ENCODE measurements around the gene TNKS1BP1.

TNKS1BP1 gene

DNA sequence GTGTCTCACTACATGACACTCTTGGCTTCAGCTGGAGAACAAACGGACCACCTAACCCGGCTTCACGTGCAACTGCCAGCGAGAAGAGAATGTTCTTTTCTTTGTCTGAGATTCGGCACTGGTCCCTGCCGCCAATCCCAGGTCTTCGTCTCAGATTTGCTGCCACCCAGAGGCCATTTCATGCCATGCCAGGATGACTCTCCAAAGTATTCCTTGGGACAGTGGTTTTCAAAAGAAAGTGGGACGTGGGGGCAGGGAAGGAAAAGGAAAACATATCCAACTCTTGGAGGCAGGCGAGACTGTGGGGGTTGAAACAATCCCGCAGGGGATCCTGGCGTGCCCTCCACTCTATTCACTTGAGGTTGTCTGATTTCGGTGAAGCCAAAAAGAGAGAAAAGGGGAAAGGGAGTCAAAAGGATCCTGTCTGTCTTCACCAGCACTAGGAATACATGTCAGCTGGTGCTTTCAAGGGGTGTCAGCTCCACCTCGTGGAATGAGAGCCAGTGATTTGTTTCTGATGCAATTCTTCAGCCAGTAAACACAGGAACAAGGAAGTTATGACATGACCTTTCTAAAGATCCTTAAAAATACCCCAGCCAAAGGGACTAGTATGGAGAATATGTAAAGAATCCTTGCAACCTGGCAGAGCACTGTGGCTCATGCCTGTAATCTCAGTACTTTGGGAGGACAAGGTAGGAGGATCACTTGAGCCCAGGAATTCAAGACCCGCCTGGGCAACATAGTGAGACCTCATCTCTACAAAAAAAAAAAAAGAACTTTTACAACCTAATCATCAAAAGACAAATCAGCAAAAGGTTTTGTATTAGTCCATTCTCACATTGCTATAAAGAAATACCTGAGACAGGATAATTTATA is 46.7 kb downstream of the TNKS1BP1 start:
- Histone ChIP-seq H3K27ac (ENCODE audit: low read depth, low read length) (peak overlapping the region; percentile 13), H3K4me1 (ENCODE audit: control insufficient read depth in 1 of 2, insufficient read depth in 2 of 2, low read length in 2 of 2) (peaks cover 19 to 21% of the 10 kb centered on the region in 2 donors), H3K4me3 (ENCODE audit: low read depth in 1 of 2, low read length in 2 of 2) (peak overlapping the region; percentile 12 to 48), H3K9me3 (ENCODE audit: control insufficient read depth in 1 of 2, low read length in 2 of 2) (peaks cover 4 to 8% of the 10 kb centered on the region in 2 donors), H3K9ac (ENCODE audit: low read depth in 1 of 2, low read length in 2 of 2) (peak overlapping the region; percentile 30 to 56), H3K27me3 (ENCODE audit: control insufficient read depth in 1 of 2, insufficient read depth in 2 of 2, low read length in 2 of 2) (no peaks in the 10 kb centered on the region), H3K36me3 (ENCODE audit: control insufficient read depth in 1 of 2, insufficient read depth in 2 of 2, low read length in 2 of 2) (no peaks in the 10 kb centered on the region)

DNA sequence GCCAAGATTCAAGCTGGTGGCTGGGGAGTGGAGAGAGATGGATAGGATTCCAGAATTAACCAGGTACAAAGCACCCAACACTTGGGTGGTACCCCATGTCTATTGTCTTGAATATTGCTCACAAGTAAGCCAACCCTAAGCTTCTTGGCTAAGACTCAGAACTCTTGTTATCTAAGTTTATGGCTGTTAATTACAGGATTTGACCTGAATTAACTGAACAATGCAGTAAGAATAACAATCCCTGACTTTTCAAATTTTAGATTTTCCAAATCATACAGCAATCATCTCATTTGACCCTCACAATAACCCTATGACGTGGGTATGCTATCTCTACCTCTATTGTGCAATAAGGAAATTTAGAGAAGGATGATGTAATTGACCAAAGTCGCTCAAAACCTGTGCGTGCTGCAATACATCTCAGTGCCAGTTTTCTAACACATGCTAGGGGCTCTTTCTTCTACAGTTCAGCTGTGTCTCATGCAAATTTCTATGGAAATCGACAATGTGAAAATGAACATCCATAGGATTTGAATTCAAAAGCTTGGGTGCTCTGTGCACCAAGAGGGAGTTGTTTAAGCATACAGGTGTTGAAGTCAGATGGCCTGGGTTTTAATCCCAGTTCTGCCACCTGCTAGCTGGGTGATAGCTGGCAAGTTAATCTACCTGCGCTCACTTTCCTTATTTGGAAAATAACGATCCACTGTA is 47.6 kb downstream of the TNKS1BP1 start:
- Histone ChIP-seq H3K9me3 (ENCODE audit: control insufficient read depth in 1 of 2, low read length in 2 of 2) (peaks cover 4 to 8% of the 10 kb centered on the region in 2 donors), H3K27ac (ENCODE audit: low read depth, low read length) (peak overlapping the region; percentile 13), H3K9ac (ENCODE audit: low read depth in 1 of 2, low read length in 2 of 2) (peak overlapping the region; percentile 30 to 56), H3K27me3 (ENCODE audit: control insufficient read depth in 1 of 2, insufficient read depth in 2 of 2, low read length in 2 of 2) (no peaks in the 10 kb centered on the region), H3K4me1 (ENCODE audit: control insufficient read depth in 1 of 2, insufficient read depth in 2 of 2, low read length in 2 of 2) (peaks cover 19 to 21% of the 10 kb centered on the region in 2 donors), H3K4me3 (ENCODE audit: low read depth in 1 of 2, low read length in 2 of 2) (peak overlapping the region; percentile 12 to 48), H3K36me3 (ENCODE audit: control insufficient read depth in 1 of 2, insufficient read depth in 2 of 2, low read length in 2 of 2) (no peaks in the 10 kb centered on the region)

DNA sequence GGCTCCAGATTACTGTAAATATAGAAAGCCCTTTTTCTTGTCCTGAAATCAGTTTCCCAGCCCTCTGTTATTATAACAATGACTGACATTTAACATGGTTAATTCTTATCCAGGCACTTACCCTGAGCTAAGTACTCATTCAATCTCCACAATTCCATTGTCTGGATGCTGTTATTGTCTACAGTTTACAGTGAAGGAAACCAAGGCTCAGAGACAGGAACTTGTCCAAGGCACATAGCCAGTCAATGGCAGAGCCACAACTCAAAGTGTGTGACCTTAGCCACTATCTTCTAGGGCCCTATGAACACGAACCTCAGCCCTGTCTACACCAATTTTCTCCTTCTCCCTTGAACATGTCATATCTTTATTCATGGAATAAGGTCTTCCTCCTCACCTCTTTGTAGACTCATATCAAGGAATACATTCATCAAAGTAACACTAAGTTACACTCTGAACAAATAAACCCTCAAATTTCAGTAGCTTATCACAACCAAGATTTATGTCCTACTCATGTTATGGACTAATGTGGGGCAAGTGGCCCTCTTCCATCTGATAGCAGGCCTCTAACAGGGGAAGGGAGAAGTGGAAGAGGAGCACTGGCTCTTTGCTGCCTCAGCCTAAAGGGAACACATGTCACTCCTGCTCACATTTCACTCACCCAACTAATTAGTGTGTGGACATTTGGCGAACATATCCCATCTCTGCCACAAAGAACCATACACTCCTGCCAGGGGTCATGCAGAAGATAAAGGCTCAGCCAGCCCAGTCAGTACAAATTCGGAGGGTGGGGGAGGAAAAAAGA is 48.4 kb downstream of the TNKS1BP1 start:
- H3K4me3 ChIP-seq (ENCODE audit: low read depth in 1 of 2, low read length in 2 of 2), result no peak overlapping the region
- H3K4me1 ChIP-seq (ENCODE audit: control insufficient read depth in 1 of 2, insufficient read depth in 2 of 2, low read length in 2 of 2), result peaks cover 19 to 21% of the 10 kb centered on the region in 2 donors
- H3K27ac ChIP-seq (ENCODE audit: low read depth, low read length), result no peak overlapping the region
- no peak overlapping the region for H3K9ac ChIP-seq (ENCODE audit: low read depth in 1 of 2, low read length in 2 of 2)
- H3K36me3 ChIP-seq (ENCODE audit: control insufficient read depth in 1 of 2, insufficient read depth in 2 of 2, low read length in 2 of 2), result no peaks in the 10 kb centered on the region
- H3K27me3 ChIP-seq (ENCODE audit: control insufficient read depth in 1 of 2, insufficient read depth in 2 of 2, low read length in 2 of 2), result no peaks in the 10 kb centered on the region
- peaks cover 4 to 8% of the 10 kb centered on the region in 2 donors for H3K9me3 ChIP-seq (ENCODE audit: control insufficient read depth in 1 of 2, low read length in 2 of 2)

DNA sequence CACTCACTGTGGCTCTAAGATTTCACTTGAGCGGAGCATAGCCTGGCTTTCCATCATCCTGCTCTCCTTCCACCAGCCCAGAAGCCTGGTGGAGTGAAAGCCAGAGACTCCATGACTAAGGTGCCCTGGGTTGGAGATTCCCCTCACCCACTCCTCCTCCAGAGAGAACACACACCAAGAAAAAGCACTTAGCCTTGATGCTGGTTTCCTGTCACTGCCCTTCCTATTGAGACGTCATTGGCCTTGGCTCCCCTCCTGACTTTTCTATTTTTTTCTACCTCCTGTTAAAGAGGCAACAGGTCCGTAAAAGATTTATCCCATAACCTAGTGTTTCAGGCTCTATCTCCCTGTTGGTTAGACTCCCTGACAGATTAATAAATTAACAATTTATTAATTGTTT is 49.2 kb downstream of the TNKS1BP1 start:
- Histone ChIP-seq H3K9ac (ENCODE audit: low read depth in 1 of 2, low read length in 2 of 2) (no peak overlapping the region), H3K36me3 (ENCODE audit: control insufficient read depth in 1 of 2, insufficient read depth in 2 of 2, low read length in 2 of 2) (no peaks in the 10 kb centered on the region), H3K4me3 (ENCODE audit: low read depth in 1 of 2, low read length in 2 of 2) (no peak overlapping the region), H3K27me3 (ENCODE audit: control insufficient read depth in 1 of 2, insufficient read depth in 2 of 2, low read length in 2 of 2) (no peaks in the 10 kb centered on the region), H3K27ac (ENCODE audit: low read depth, low read length) (no peak overlapping the region), H3K9me3 (ENCODE audit: control insufficient read depth in 1 of 2, low read length in 2 of 2) (peaks cover 4 to 8% of the 10 kb centered on the region in 2 donors), H3K4me1 (ENCODE audit: control insufficient read depth in 1 of 2, insufficient read depth in 2 of 2, low read length in 2 of 2) (peaks cover 19 to 21% of the 10 kb centered on the region in 2 donors)

DNA sequence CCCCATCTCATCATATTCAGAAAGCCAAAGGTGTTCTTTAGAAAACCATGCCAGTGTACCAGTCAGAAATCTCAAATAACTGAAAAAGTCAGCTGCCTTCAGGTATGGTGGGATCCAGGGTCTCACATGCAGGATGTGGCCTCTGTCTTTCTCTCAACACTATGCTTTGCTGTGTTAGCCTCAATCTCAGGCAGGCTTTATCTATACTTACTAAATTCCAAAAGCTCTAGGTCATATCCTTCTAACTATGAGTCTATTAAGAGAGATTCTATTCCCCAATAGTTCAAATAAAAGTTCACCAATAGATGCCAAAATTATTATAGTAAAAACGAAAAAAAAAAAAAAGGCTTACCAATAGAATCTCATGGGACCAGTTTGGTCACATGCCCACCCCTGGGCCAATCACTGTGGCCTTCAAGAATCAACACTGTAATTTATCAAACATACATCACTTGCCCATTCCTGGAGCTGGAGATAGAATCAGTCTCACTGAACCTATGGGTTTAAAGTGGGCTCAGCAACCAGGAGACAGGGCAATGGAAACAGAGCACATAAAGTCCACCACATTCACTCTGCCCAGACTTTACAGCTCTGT is 49.8 kb downstream of the TNKS1BP1 start:
- H3K36me3 ChIP-seq (ENCODE audit: control insufficient read depth in 1 of 2, insufficient read depth in 2 of 2, low read length in 2 of 2), result no peaks in the 10 kb centered on the region
- peaks cover 4 to 8% of the 10 kb centered on the region in 2 donors for H3K9me3 ChIP-seq (ENCODE audit: control insufficient read depth in 1 of 2, low read length in 2 of 2)
- H3K27me3 ChIP-seq (ENCODE audit: control insufficient read depth in 1 of 2, insufficient read depth in 2 of 2, low read length in 2 of 2), result no peaks in the 10 kb centered on the region
- H3K9ac ChIP-seq (ENCODE audit: low read depth in 1 of 2, low read length in 2 of 2), result no peak overlapping the region
- H3K4me1 ChIP-seq (ENCODE audit: control insufficient read depth in 1 of 2, insufficient read depth in 2 of 2, low read length in 2 of 2), result peaks cover 21 to 22% of the 10 kb centered on the region in 2 donors
- H3K4me3 ChIP-seq (ENCODE audit: low read depth in 1 of 2, low read length in 2 of 2), result no peak overlapping the region
- no peak overlapping the region for H3K27ac ChIP-seq (ENCODE audit: low read depth, low read length)

DNA sequence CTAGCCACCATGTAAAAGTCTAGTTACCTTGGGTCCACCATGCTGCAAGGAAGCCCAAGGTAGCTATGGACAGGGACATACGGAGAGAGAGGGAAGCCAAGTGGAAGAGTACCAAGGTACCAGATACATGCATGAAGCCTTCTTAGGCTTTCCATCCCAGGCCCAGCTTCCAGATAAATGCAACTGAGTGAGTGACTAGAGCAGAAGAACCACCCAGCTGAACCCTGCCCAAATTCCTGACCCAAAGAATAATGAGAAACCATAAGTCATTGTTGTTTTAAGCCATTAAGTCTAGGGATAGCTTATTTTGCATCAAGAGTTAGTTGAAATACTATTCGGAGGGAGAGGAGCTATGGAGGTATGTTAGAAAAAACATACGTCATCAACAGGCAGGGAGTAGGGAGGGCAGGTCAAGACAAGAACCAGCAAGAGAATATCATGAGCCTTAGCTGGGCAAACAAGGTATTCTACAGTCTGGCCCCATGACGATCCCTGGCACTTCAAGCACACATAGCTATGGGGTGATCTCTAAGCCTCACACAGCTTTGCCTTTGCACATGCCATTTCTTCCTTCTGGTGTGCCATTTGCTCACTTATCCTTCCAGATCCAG is 51.2 kb downstream of the TNKS1BP1 start:
- Histone ChIP-seq H3K4me1 (ENCODE audit: control insufficient read depth in 1 of 2, insufficient read depth in 2 of 2, low read length in 2 of 2) (peaks cover 31% of the 10 kb centered on the region in 2 donors), H3K9ac (ENCODE audit: low read depth in 1 of 2, low read length in 2 of 2) (no peak overlapping the region), H3K9me3 (ENCODE audit: control insufficient read depth in 1 of 2, low read length in 2 of 2) (peaks cover 4 to 8% of the 10 kb centered on the region in 2 donors), H3K27ac (ENCODE audit: low read depth, low read length) (no peak overlapping the region), H3K36me3 (ENCODE audit: control insufficient read depth in 1 of 2, insufficient read depth in 2 of 2, low read length in 2 of 2) (no peaks in the 10 kb centered on the region), H3K4me3 (ENCODE audit: low read depth in 1 of 2, low read length in 2 of 2) (no peak overlapping the region), H3K27me3 (ENCODE audit: control insufficient read depth in 1 of 2, insufficient read depth in 2 of 2, low read length in 2 of 2) (no peaks in the 10 kb centered on the region)

DNA sequence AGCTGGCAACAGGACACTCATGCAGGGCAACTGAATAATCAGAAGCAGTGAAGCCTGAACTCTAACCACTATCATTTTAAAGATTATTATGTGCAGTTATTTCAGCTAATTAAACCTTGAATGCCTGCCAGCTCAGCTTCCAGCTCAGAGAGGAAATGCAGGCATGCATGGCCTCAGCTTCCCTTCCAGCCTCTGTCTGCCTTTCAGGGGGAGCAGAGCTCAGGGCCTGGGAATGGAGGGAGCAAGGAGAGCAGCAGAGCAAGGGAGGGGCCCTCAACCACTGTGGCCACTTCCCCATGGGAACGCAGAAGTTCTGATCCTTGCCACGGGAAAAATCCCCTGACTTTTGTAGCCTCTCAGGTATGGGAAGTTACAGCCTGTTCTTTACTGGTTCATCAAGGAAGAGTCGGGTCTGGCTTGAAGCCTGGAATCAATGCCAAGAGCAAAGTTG is 55.2 kb downstream of the TNKS1BP1 start:
- no peak overlapping the region for H3K4me3 ChIP-seq (ENCODE audit: low read depth in 1 of 2, low read length in 2 of 2)
- H3K9ac ChIP-seq (ENCODE audit: low read depth in 1 of 2, low read length in 2 of 2), result no peak overlapping the region
- H3K36me3 ChIP-seq (ENCODE audit: control insufficient read depth in 1 of 2, insufficient read depth in 2 of 2, low read length in 2 of 2), result no peaks in the 10 kb centered on the region
- no peaks in the 10 kb centered on the region for H3K27me3 ChIP-seq (ENCODE audit: control insufficient read depth in 1 of 2, insufficient read depth in 2 of 2, low read length in 2 of 2)
- H3K9me3 ChIP-seq (ENCODE audit: control insufficient read depth in 1 of 2, low read length in 2 of 2), result peaks cover 4 to 13% of the 10 kb centered on the region in 2 donors
- H3K4me1 ChIP-seq (ENCODE audit: control insufficient read depth in 1 of 2, insufficient read depth in 2 of 2, low read length in 2 of 2), result peaks cover 10 to 13% of the 10 kb centered on the region in 2 donors
- no peak overlapping the region for H3K27ac ChIP-seq (ENCODE audit: low read depth, low read length)

DNA sequence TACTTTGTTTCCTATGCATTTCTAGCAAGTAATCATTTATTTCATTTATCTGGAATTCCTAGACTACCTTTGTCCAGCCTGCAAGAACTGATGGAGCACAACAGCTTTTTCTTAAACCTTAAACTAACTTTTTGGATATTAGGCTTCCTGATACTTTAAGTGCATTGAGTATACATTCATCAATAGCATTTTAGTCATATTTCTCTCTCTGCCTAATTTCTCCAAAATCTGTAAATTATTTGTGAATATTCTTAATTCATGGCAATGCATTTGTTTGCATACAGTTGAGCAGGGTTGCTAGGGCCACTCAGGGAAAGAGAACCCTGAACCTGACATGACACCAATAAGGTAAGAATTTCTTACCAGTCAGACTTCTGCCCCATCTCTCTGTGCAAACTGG is 58.6 kb downstream of the TNKS1BP1 start:
- H3K9ac ChIP-seq (ENCODE audit: low read depth in 1 of 2, low read length in 2 of 2), result no peak overlapping the region
- no peaks in the 10 kb centered on the region for H3K36me3 ChIP-seq (ENCODE audit: control insufficient read depth in 1 of 2, insufficient read depth in 2 of 2, low read length in 2 of 2)
- peaks cover 10 to 13% of the 10 kb centered on the region in 2 donors for H3K4me1 ChIP-seq (ENCODE audit: control insufficient read depth in 1 of 2, insufficient read depth in 2 of 2, low read length in 2 of 2)

DNA sequence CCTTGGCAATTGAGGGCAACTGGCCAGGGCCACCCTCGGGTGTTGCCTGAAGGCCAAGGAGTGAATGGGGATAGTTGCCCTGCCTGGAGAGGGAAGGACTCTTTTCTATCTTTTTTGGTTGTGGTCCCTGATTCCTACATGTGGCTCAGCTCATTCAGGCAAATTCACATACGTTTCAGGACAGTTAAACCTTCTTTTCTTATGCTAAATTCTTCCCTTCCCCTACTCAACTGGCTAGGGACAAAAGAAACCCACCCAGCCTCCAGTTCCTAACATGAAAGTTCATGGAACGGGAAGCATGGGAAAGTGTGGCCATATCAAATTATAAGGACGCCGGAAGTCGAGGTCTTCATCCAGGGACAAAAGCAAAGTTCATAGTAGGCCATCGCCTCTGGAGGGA is 61.4 kb downstream of the TNKS1BP1 start:
- no peak overlapping the region for H3K9ac ChIP-seq (ENCODE audit: low read depth in 1 of 2, low read length in 2 of 2)
- no peaks in the 10 kb centered on the region for H3K27me3 ChIP-seq (ENCODE audit: control insufficient read depth in 1 of 2, insufficient read depth in 2 of 2, low read length in 2 of 2)
- H3K36me3 ChIP-seq (ENCODE audit: control insufficient read depth in 1 of 2, insufficient read depth in 2 of 2, low read length in 2 of 2), result no peaks in the 10 kb centered on the region
- H3K27ac ChIP-seq (ENCODE audit: low read depth, low read length), result no peak overlapping the region
- no peaks in the 10 kb centered on the region for H3K4me1 ChIP-seq (ENCODE audit: control insufficient read depth in 1 of 2, insufficient read depth in 2 of 2, low read length in 2 of 2)
- no peak overlapping the region for H3K4me3 ChIP-seq (ENCODE audit: low read depth in 1 of 2, low read length in 2 of 2)
- peaks cover 0 to 5% of the 10 kb centered on the region in 2 donors for H3K9me3 ChIP-seq (ENCODE audit: control insufficient read depth in 1 of 2, low read length in 2 of 2)

More for the DNA sequence above, 58.6 kb downstream of the TNKS1BP1 start:
- no peak overlapping the region for H3K4me3 ChIP-seq (ENCODE audit: low read depth in 1 of 2, low read length in 2 of 2)
- H3K27ac ChIP-seq (ENCODE audit: low read depth, low read length), result no peak overlapping the region
- peaks cover 0 to 5% of the 10 kb centered on the region in 2 donors for H3K9me3 ChIP-seq (ENCODE audit: control insufficient read depth in 1 of 2, low read length in 2 of 2)
- H3K27me3 ChIP-seq (ENCODE audit: control insufficient read depth in 1 of 2, insufficient read depth in 2 of 2, low read length in 2 of 2), result no peaks in the 10 kb centered on the region

All from duodenal mucosa (tissue), 2 donors.